Activated naive CD4-positive, alpha-beta T cell treated with anti-CD3 and anti-CD28 coated beads, Interleukin-2, amount 50 U/mL, for 72 hours (primary cell): ENCODE data around the gene PSMG2. TPM values are rescaled to one million over a fixed set of nuclear protein-coding genes. Genes with fewer than 3 reads are reported as not detected.
A peak's percentile ranks its signal among the peaks of the same experiment; 100 is the strongest.
"Not testable (repeated sequence)": the region's sequence is repeated elsewhere in the genome, so short reads cannot be mapped to it uniquely, and the experiment has no call there.

ENCODE experiments used
- ATAC-seq, 2 donors: fragments of 150-1000 bp; cut with Tn5 transposase; 2 replicates each; pipeline ENCODE4 v1.10.0; 2021; ENCODE audit warnings: mild to moderate bottlenecking in 2 of 2, moderate library complexity in 2 of 2
- DNase-seq, 2 donors: peaks; one replicate each; pipeline ENCODE4 v3.0.0; 2021 to 2022; ENCODE audit warnings: low spot score in 2 of 2
- H3K27ac Mint-ChIP-seq, 2 donors: one replicate each; pipeline ENCODE4 v1.8.0; 2022; ENCODE audit warnings: mild to moderate bottlenecking in 2 of 2, mixed read lengths in 2 of 2
- H3K36me3 Mint-ChIP-seq, 2 donors: one replicate each; pipeline ENCODE4 v1.8.0; 2022; ENCODE audit warnings: mixed read lengths in 2 of 2
- H3K9me3 Mint-ChIP-seq, 2 donors: one replicate each; pipeline ENCODE4 v1.8.0; 2022; ENCODE audit warnings: mixed read lengths in 2 of 2
- total RNA-seq, 2 donors: library from RNA; stranded (reverse); gene quantifications; one replicate each; pipeline ENCODE4 v1.2.3, GENCODE V29; 2022

PSMG2 gene
- total RNA-seq, 2 donors from 2014 or later = 60.4 to 120 TPM

GRCh38 chr18:12750076-12750714 lies 47.4 kb downstream of the PSMG2 start:
- ATAC-seq (peak; percentile 58 to 80), DNase-seq (peak in 1 of 2 donors; percentile 13)
- H3K9me3 Mint-ChIP-seq = no peaks in the 10 kb centered on the region
- H3K36me3 Mint-ChIP-seq = no peaks in the 10 kb centered on the region
- H3K27ac Mint-ChIP-seq = peak overlapping the region in 1 of 2 donors; percentile 39

GRCh38 chr18:12750715-12751502 lies 48.1 kb downstream of the PSMG2 start:
- Mint-ChIP-seq H3K27ac (peak overlapping the region in 1 of 2 donors; percentile 39), H3K9me3 (no peaks in the 10 kb centered on the region), H3K36me3 (no peaks in the 10 kb centered on the region)
- no peak for DNase-seq
- no peak for ATAC-seq

GRCh38 chr18:12751503-12751884 lies 48.7 kb downstream of the PSMG2 start:
- DNase-seq = no peak
- no peaks in the 10 kb centered on the region for H3K36me3 Mint-ChIP-seq
- H3K27ac Mint-ChIP-seq = no peak overlapping the region
- ATAC-seq = no peak
- no peaks in the 10 kb centered on the region for H3K9me3 Mint-ChIP-seq

GRCh38 chr18:12751891-12752290 lies 49.0 kb downstream of the PSMG2 start:
- DNase-seq (no peak), ATAC-seq (no peak)
- Mint-ChIP-seq H3K27ac (no peak overlapping the region), H3K9me3 (no peaks in the 10 kb centered on the region), H3K36me3 (no peaks in the 10 kb centered on the region)

- Mint-ChIP-seq H3K27ac (no peak overlapping the region), H3K36me3 (no peaks in the 10 kb centered on the region), H3K9me3 (no peaks in the 10 kb centered on the region)
- ATAC-seq = no peak
- DNase-seq = no peak
Measured at GRCh38 chr18:12754511-12754910, 51.7 kb downstream of the PSMG2 start.

GRCh38 chr18:12755606-12756005 lies 52.8 kb downstream of the PSMG2 start:
- ATAC-seq, H3K36me3 Mint-ChIP-seq, H3K9me3 Mint-ChIP-seq, DNase-seq, H3K27ac Mint-ChIP-seq: not testable (repeated sequence)

- DNase-seq, H3K9me3 Mint-ChIP-seq, H3K36me3 Mint-ChIP-seq, ATAC-seq, H3K27ac Mint-ChIP-seq: not testable (repeated sequence)
Measured at GRCh38 chr18:12756619-12757239, 53.9 kb downstream of the PSMG2 start.

- DNase-seq, H3K9me3 Mint-ChIP-seq, ATAC-seq, H3K27ac Mint-ChIP-seq, H3K36me3 Mint-ChIP-seq: not testable (repeated sequence)
Measured at GRCh38 chr18:12758566-12758965, 55.7 kb downstream of the PSMG2 start.

- Mint-ChIP-seq H3K36me3 (no peaks in the 10 kb centered on the region), H3K9me3 (no peaks in the 10 kb centered on the region), H3K27ac (no peak overlapping the region)
- peak in 1 of 2 donors; percentile 41 for ATAC-seq
- no peak for DNase-seq
Measured at GRCh38 chr18:12765126-12765525, 62.3 kb downstream of the PSMG2 start.

GRCh38 chr18:12765586-12765985 lies 62.7 kb downstream of the PSMG2 start:
- no peak for DNase-seq
- H3K9me3 Mint-ChIP-seq = no peaks in the 10 kb centered on the region
- no peak for ATAC-seq
- no peak overlapping the region for H3K27ac Mint-ChIP-seq
- H3K36me3 Mint-ChIP-seq = no peaks in the 10 kb centered on the region

- no peaks in the 10 kb centered on the region for H3K9me3 Mint-ChIP-seq
- no peak for ATAC-seq
- no peaks in the 10 kb centered on the region for H3K36me3 Mint-ChIP-seq
Measured at GRCh38 chr18:12766986-12767433, 64.2 kb downstream of the PSMG2 start.

GRCh38 chr18:12767580-12768155 lies 64.8 kb downstream of the PSMG2 start:
- no peaks in the 10 kb centered on the region for H3K36me3 Mint-ChIP-seq
- no peak for DNase-seq
- no peaks in the 10 kb centered on the region for H3K9me3 Mint-ChIP-seq
- H3K27ac Mint-ChIP-seq = no peak overlapping the region
- no peak for ATAC-seq

More at GRCh38 chr18:12766986-12767433, 64.2 kb downstream of the PSMG2 start:
- DNase-seq = no peak
- H3K27ac Mint-ChIP-seq = no peak overlapping the region

GRCh38 chr18:12768625-12769024 lies 65.8 kb downstream of the PSMG2 start:
- Mint-ChIP-seq H3K27ac (no peak overlapping the region), H3K9me3 (no peaks in the 10 kb centered on the region), H3K36me3 (no peaks in the 10 kb centered on the region)
- DNase-seq (no peak), ATAC-seq (peak in 1 of 2 donors; percentile 33)

GRCh38 chr18:12769136-12769535 lies 66.3 kb downstream of the PSMG2 start:
- ATAC-seq (no peak), DNase-seq (no peak)
- no peaks in the 10 kb centered on the region for H3K9me3 Mint-ChIP-seq

GRCh38 chr18:12769644-12770440 lies 67.0 kb downstream of the PSMG2 start:
- DNase-seq = no peak
- H3K36me3 Mint-ChIP-seq = no peaks in the 10 kb centered on the region
- ATAC-seq = no peak
- no peaks in the 10 kb centered on the region for H3K9me3 Mint-ChIP-seq
- H3K27ac Mint-ChIP-seq = no peak overlapping the region

More at GRCh38 chr18:12769136-12769535, 66.3 kb downstream of the PSMG2 start:
- no peak overlapping the region for H3K27ac Mint-ChIP-seq
- H3K36me3 Mint-ChIP-seq = no peaks in the 10 kb centered on the region

- ATAC-seq = no peak
- Mint-ChIP-seq H3K9me3 (no peaks in the 10 kb centered on the region), H3K36me3 (peaks cover under 1 to 2% of the 10 kb centered on the region in 2 donors), H3K27ac (no peak overlapping the region)
- DNase-seq = no peak
Measured at GRCh38 chr18:12770469-12771219, 67.8 kb downstream of the PSMG2 start.
